IMR-90 (cell line): ENCODE data around the gene MEF2D. TPM values are rescaled to one million over a fixed set of nuclear protein-coding genes. Genes with fewer than 3 reads are reported as not detected.

Experiments
- ATAC-seq: fragments of 200-7000 bp; cut with Tn5 transposase; 2 replicates; pipeline ENCODE4 v1.9.1; 2020; ENCODE audit warnings: low read depth, mild to moderate bottlenecking, moderate library complexity
- BruUV-seq: library from RNA; stranded (reverse); fragments of 400-500 nt; replicated peaks from 2 replicates; lab custom pipeline; 2021; lab: Mats Ljungman, UMichigan
- CTCF ChIA-PET: fragments of 300-600 bp; formaldehyde crosslinking; extraction: SDS; loops from one replicate; lab custom pipeline; 2021; ENCODE audit warnings: antibody characterized with exemption; lab: Yijun Ruan, JAX
- POLR2A ChIA-PET: fragments of 300-600 bp; sonication (Branson Sonifier 250); formaldehyde crosslinking; loops from one replicate; lab custom pipeline; 2022; ENCODE audit warnings: antibody characterized with exemption; ENCODE audit not compliant: unreplicated experiment; lab: Charles Lee
- DNase-seq: peaks from one replicate; pipeline ENCODE4 v3.0.0; 2013
- H2AFZ ChIP-seq: replicated peaks from 2 replicates; pipeline ENCODE3; 2013; ENCODE audit warnings: low read length, mild to moderate bottlenecking; ENCODE audit not compliant: poor library complexity
- H2AK5ac ChIP-seq: 2 replicates; pipeline ENCODE4 v1.6.1; 2013; ENCODE audit warnings: low read depth, low read length, inconsistent platforms
- H2AK9ac ChIP-seq: replicated peaks from 2 replicates; pipeline ENCODE3; 2013; ENCODE audit warnings: mild to moderate bottlenecking, low read depth, low read length, moderate library complexity; ENCODE audit not compliant: poor library complexity
- H2BK120ac ChIP-seq: 2 replicates; pipeline ENCODE4 v1.6.1; 2013; ENCODE audit warnings: low read depth, low read length, inconsistent platforms
- H2BK15ac ChIP-seq: 3 replicates; pipeline ENCODE4 v1.6.1; 2013; ENCODE audit warnings: low read depth, low read length, inconsistent platforms
- H2BK20ac ChIP-seq: 2 replicates; pipeline ENCODE4 v1.6.1; 2013; ENCODE audit warnings: low read depth, mild to moderate bottlenecking, inconsistent platforms, low read length, moderate library complexity
- H2BK5ac ChIP-seq: 2 replicates; pipeline ENCODE4 v1.6.1; 2013; ENCODE audit warnings: mild to moderate bottlenecking, low read depth, low read length, inconsistent platforms; ENCODE audit not compliant: poor library complexity, severe bottlenecking
- H3K14ac ChIP-seq: replicated peaks from 2 replicates; pipeline ENCODE4 v1.6.1; 2013; ENCODE audit warnings: low read depth, low read length, inconsistent platforms
- H3K18ac ChIP-seq: 2 replicates; pipeline ENCODE4 v1.6.1; 2013; ENCODE audit warnings: low read depth, low read length, control low read depth
- H3K23ac ChIP-seq: 2 replicates; pipeline ENCODE4 v1.6.1; 2013; ENCODE audit warnings: low read depth, low read length, inconsistent platforms
- H3K27ac ChIP-seq: 2 replicates; pipeline ENCODE4 v1.5.1; 2013; ENCODE audit warnings: mild to moderate bottlenecking, control low read depth, low read length; ENCODE audit not compliant: insufficient read depth
- H3K27me3 ChIP-seq: 2 replicates; pipeline ENCODE4 v1.6.1; 2013; ENCODE audit warnings: low read length; ENCODE audit not compliant: control insufficient read depth, insufficient read depth
- H3K36me3 ChIP-seq: 2 replicates; pipeline ENCODE4 v1.6.1; 2013; ENCODE audit warnings: low read length, mixed read lengths; ENCODE audit not compliant: control insufficient read depth, insufficient read depth
- H3K4ac ChIP-seq: 2 replicates; pipeline ENCODE4 v1.6.1; 2013; ENCODE audit warnings: low read depth, low read length, inconsistent platforms
- H3K4me1 ChIP-seq: 2 replicates; pipeline ENCODE4 v1.6.1; 2013; ENCODE audit warnings: low read length, mixed read lengths; ENCODE audit not compliant: control insufficient read depth, insufficient read depth
- H3K4me2 ChIP-seq: 2 replicates; pipeline ENCODE4 v1.6.1; 2013; ENCODE audit warnings: low read depth, mild to moderate bottlenecking, control low read depth, low read length, moderate library complexity
- H3K4me3 ChIP-seq: 2 replicates; pipeline ENCODE4 v1.5.1; 2013; ENCODE audit warnings: low read depth, mild to moderate bottlenecking, control low read depth, low read length, moderate library complexity; ENCODE audit not compliant: insufficient read depth
- H3K56ac ChIP-seq: 2 replicates; pipeline ENCODE4 v1.6.1; 2013; ENCODE audit warnings: low read length, inconsistent platforms; ENCODE audit not compliant: insufficient read depth; ENCODE audit errors: extremely low read depth
- H3K79me1 ChIP-seq, 2 experiments: 2 replicates each; pipeline ENCODE4 v1.6.1; 2013; ENCODE audit warnings: low read length in 2 of 2, inconsistent platforms in 1 of 2, low read depth in 1 of 2
- H3K9ac ChIP-seq: 2 replicates; pipeline ENCODE4 v1.6.1; 2013; ENCODE audit warnings: low read depth, low read length, control low read depth
- H3K9me1 ChIP-seq: 2 replicates; pipeline ENCODE4 v1.6.1; 2013; ENCODE audit warnings: low read length, inconsistent platforms; ENCODE audit not compliant: insufficient read depth
- H3K9me3 ChIP-seq: 2 replicates; pipeline ENCODE4 v1.6.1; 2013; ENCODE audit warnings: low read length; ENCODE audit not compliant: control insufficient read depth, insufficient read depth
- H4K20me1 ChIP-seq: 2 replicates; pipeline ENCODE4 v1.6.1; 2013; ENCODE audit warnings: low read length, inconsistent platforms; ENCODE audit not compliant: insufficient read depth
- H4K5ac ChIP-seq: 2 replicates; pipeline ENCODE4 v1.6.1; 2013; ENCODE audit warnings: mild to moderate bottlenecking, low read depth, low read length, control low read depth
- H4K8ac ChIP-seq, 2 experiments: 2 replicates each; pipeline ENCODE4 v1.6.1; 2013; ENCODE audit warnings: low read depth in 2 of 2, low read length in 2 of 2, control low read depth in 1 of 2, inconsistent platforms in 1 of 2
- H4K91ac ChIP-seq: 2 replicates; pipeline ENCODE4 v1.6.1; 2013; ENCODE audit warnings: low read depth, low read length, inconsistent platforms; ENCODE audit not compliant: insufficient read depth
- MAZ ChIP-seq: IDR thresholded peaks from 2 replicates; pipeline ENCODE4 v1.6.1; 2012; ENCODE audit warnings: low read depth, mild to moderate bottlenecking, low read length, improper control_type of control experiment, moderate library complexity, borderline replicate concordance
- WGBS, 2 experiments: methylation state at CpG; one replicate each; pipeline versions ENCODE4 v1.1.5 to v1.1.7; 2013; ENCODE audit warnings: missing lambda C conversion rate in 2 of 2; ENCODE audit not compliant: insufficient read length in 1 of 2; ENCODE audit errors: extremely low coverage in 2 of 2; 5-methylcytosine and 5-hydroxymethylcytosine counted together
- dilution Hi-C: fragments of 300-500 bp; cut with HindIII; formaldehyde crosslinking; loops from one replicate; pipeline ENCODE4 v1.14.3; 2018; ENCODE audit warnings: low sequenced_read_pairs; ENCODE audit not compliant: unreplicated experiment
- in situ Hi-C: fragments of 300-500 bp; cut with MboI; formaldehyde crosslinking; loops from 3 replicates; pipeline ENCODE4 v1.14.3; 2019; ENCODE audit warnings: low sequenced_read_pairs, inconsistent platforms, mixed read lengths
- intact Hi-C: fragments of 100-400 bp; cut with micrococcal nuclease; formaldehyde crosslinking; loops from 2 replicates; pipeline ENCODE4 v1.10.0; 2022
- polyA plus RNA-seq, 3 experiments: library from polyadenylated mRNA; depleted of rRNA; stranded (reverse); fragments of >200 nt; gene quantifications; 2 replicates each; pipeline ENCODE4 v1.2.3, GENCODE V29; 2012; ENCODE audit warnings: low replicate concordance in 1 of 3
- total RNA-seq: library from RNA; depleted of rRNA; stranded (reverse); fragments of >200 nt; gene quantifications from 2 replicates; pipeline ENCODE4 v1.2.3, GENCODE V29; 2012

MEF2D gene
- total and polyA plus RNA-seq, 2 of the 4 experiments (the other 2 are of a cell fraction) = 2.9 to 20.0 TPM

- Histone ChIP-seq H2BK20ac (no peak overlapping the region), H3K9me3 (no peaks in the 10 kb centered on the region), H4K5ac (no peak overlapping the region), H2AK5ac (no peak overlapping the region), H3K14ac (no peak overlapping the region), H2BK15ac (no peak overlapping the region), H3K4me1 (peaks cover 10% of the 10 kb centered on the region), H3K9me1 (peaks cover 28% of the 10 kb centered on the region), H4K91ac (no peak overlapping the region), H4K20me1 (peaks cover 21% of the 10 kb centered on the region), H2AK9ac (no peak overlapping the region), H3K9ac (no peak overlapping the region), H3K36me3 (peaks cover 41% of the 10 kb centered on the region), H2AFZ (no peak overlapping the region), H4K8ac (no peak overlapping the region), H3K79me1 (peaks cover 19 to 37% of the 10 kb centered on the region in 2 experiments; a peak in 3 of 4 replicates), H3K4me2 (no peak overlapping the region), H3K27ac (no peak overlapping the region), H2BK120ac (no peak overlapping the region), H3K18ac (no peak overlapping the region), H3K27me3 (no peaks in the 10 kb centered on the region), H3K4me3 (no peak overlapping the region), H2BK5ac (no peak overlapping the region), H3K23ac (no peak overlapping the region), H3K4ac (no peak overlapping the region), H3K56ac (no peak overlapping the region)
- intact Hi-C loops (no loop called here), in situ Hi-C loops (no loop called here), dilution Hi-C loops (no loop called here)
- no CpG with 5 or more reads among the region's 4 CpGs for WGBS, 2 experiments
- BruUV-seq = no TSS peak
- POLR2A ChIA-PET = no interaction called here
- CTCF ChIA-PET = no interaction called here
- no peak for TF ChIP-seq MAZ
- DNase-seq (no peak), ATAC-seq (no peak)
These were observed 36.7 kb downstream of the MEF2D start for GRCh38 chr1:156463874-156464273.
